ENCODE results near the gene TBC1D19.
A peak's percentile ranks its signal among the peaks of the same experiment; 100 is the strongest.
"Not testable (repeated sequence)": the region's sequence is repeated elsewhere in the genome, so short reads cannot be mapped to it uniquely, and the experiment has no call there.

TBC1D19 gene

DNA sequence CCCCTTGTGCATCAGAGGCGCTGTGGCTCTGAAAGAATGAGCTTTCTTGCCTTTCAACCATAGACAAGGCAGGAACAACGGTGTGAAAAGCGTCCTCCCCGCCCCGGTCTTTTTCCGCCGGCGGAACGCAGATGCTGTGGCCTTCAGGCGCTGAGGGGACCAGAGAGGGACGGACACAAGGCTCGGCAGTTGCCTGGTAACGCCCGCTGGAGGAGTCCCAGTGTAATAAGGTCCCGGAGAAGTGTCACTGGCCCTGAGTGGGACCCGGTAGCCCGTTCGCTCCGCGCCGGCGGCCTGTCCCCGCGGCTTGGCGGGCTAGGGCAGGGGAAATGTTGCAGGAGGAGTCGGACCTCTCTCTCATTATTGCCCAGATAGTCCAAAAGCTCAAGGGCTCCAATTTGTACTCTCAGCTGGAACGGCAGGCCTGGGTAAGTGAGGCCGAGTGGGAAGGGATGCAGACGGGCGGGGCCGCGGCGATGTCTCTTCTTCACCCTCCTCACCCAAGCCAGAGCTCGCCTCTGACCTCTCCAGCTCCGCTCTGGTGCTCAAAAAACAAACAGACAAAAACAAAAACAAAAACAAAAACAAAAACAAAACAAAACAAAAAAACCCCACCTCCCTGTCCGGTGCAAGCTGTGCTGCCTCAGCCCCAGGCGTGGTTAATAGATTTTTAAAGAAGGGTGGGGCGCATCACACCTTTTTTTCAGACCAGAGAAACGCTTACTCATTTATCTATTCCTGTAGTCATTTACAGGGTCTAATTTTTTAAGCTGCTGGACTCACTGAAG is at the start of gene TBC1D19:
TBC1D19 (plus strand) TSS at position 220 of the 788 bp plus-strand sequence; CDS start at position 330, 110 bp downstream.
- peak; percentile 69 to 92 (median 78) for DNase-seq

DNA sequence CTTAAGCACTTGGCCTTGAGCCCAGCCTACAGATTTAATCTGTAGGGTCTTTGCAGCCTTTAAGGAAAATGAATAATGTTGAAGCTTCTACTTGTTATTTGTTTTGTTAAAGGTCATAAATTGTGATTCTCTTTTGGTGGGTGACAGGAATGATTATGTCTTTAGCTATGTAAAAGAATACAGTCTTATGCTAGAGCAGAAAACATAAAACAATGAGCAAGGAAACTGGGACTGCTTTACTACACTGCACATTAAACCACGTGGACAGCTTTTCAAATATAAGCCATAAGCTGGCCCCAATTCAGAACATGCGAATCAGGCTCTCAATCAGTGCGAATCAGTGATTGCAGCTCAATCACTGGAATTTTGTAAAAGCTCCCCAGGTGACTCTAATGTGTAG is 40.9 kb upstream of the TBC1D19 start:
- DNase-seq = no peak

- DNase-seq = no peak
Measured at GRCh38 chr4:26544421-26544820, 39.5 kb upstream of the TBC1D19 start.

- DNase-seq = not testable (repeated sequence)
Measured at GRCh38 chr4:26548379-26548778, 35.5 kb upstream of the TBC1D19 start.

DNA sequence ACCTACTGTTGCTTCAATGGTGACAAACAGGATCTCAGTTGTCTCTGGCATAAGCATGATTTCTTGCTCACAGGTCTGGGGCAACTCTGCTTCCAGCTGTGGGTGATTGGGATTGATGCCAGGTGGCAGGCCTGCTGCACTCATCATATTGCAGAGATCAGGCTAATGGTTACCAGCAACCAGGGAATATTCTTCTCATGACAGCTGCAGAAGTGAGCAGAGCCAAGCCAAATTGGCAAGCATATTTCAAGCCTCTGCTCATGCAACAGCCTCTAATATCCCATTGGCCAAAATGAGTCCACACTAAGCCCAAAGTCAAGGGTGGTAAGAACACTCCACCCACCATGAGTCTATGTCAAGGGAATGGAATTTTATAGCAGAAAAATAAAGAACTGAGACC is 26.7 kb upstream of the TBC1D19 start:
- no peak for DNase-seq

DNA sequence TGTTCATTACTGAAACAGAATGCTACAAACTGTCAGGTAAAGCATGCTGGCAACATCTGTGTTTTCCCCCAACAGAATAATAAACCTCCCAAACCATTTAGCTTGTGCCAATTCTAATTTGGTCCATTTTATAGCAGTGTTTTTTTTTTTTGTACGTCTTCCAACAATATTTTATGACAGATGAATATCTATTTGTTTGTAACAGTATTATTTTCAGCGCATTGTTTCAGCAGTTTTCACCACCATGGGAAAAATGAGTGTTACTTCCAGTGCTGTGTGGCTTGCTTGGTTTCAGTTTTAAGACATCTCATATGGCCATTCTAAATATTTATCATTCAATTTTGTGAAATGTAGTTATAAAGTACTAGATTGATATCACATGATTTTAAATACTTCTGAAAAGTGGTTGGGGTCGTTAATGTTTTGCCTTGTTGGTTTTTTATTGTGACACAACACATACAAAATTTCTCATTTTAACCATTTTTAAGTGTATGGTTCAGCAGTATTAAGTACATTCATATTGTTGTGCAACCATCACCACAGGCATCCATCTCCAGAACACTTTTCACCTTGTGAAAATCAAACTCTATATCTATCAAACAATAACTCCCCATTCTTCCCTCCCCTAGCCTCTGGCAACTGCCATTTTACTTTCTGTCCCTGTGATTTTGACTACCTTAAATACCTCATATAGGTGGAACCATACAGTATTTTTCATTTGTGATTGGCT is 25.6 kb upstream of the TBC1D19 start:
- DNase-seq = no peak

DNA sequence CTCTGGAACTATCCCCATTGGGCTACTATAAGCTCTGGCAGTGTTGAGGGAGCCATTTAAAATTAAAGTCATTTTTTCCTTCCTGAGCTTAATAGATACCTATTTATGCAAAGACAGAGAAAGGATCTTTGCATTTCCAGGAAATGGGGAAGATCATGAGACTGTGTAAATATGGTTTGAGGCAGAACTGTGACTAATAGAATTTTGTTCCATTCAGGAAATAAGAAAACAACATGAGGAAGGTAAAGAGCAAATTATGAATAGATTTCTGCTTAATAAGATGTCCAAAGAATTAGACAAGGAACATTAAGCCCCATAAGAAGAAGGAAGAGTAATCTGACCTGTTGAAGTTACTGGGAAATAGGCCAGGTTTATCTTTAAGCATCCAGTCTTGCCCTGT is 17.8 kb upstream of the TBC1D19 start:
- no peak for DNase-seq

DNA sequence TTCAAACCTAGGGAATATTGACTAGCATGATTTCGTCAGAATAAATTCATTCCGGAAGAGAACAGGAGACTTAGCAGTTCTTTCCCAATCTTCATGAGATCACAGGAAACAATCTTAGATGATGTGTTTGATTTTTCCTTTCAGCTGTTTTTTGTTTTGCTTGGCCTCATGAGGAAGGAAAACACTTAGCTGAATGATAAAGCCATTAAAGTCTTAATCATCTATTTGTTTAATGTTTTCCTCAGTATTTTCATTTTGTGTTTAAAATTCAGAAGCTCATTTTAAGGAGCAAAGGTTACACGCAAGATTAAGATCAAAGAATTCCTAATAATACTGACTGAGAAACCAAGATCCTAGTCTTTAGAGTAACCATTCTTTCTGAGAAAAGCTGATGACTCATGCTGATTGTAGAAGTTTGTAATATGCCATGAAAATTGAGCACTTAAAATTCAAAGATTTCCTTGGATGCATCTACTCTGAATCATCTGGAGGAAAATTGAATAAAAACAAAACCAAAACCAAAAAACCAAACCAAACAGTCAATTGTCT is 15.4 kb upstream of the TBC1D19 start:
- DNase-seq = no peak

DNA sequence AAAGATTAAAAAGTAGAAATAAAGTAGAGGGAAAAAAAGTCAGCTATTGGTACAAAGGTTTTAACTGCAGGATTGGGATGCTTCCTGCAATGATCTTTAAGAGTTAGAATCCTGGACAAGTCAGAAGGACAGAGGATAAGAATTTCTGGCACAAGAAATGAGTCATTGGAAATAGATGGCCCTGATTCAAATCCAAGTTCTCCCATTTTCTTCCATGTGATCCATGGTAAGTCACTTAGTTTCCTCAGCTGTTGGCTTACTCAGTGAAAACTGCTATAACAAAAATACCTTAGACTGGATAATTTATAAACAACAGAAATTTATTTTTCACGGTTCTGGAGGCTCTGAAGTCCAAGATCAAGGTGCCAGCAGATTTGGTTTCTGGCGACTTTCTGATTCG is 13.3 kb upstream of the TBC1D19 start:
- DNase-seq = no peak

GRCh38 chr4:26573389-26573794 is 10.5 kb upstream of the TBC1D19 start:
- DNase-seq = no peak

DNA sequence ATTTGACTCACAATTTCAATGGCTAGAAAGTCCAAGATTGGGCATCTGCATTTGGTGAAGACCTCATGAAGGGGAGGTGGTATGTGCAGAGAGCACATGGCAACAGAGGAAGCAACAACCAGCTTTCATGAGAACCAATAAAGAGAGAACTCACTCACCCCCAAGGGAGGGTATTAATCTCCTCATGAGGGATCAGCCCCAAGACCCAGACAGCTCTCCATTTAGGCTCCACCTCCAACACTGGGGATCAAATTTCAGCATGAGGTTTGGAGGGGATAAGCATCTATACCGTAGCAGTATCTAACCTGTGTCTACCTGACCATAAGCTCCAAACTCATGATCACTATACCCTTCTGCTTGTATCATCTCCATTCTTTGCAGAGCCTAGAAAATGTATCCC is 9.3 kb upstream of the TBC1D19 start:
- no peak for DNase-seq

- DNase-seq = no peak
Measured at GRCh38 chr4:26576231-26576739, 7.6 kb upstream of the TBC1D19 start.

- DNase-seq = no peak
Measured at GRCh38 chr4:26577066-26577465, 6.8 kb upstream of the TBC1D19 start.

DNA sequence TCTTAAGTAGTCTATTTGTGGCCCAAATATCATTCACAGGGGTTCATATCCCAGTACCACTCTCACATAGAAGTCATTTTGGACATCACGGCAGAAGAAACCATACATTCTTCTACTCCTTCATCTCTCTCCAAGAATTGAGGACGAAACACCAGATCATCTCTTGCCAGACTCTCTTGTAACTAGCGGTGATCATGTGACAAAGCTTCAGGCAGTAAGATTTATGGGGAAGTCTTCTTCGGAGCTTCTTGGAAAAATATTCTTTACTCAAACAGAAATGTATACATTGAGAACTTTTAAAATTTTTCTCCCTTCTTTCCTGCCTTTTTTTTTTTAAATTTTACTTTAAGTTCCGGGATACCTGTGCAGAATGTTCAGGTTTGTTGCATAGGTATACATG is 4.7 kb upstream of the TBC1D19 start:
- no peak for DNase-seq

DNA sequence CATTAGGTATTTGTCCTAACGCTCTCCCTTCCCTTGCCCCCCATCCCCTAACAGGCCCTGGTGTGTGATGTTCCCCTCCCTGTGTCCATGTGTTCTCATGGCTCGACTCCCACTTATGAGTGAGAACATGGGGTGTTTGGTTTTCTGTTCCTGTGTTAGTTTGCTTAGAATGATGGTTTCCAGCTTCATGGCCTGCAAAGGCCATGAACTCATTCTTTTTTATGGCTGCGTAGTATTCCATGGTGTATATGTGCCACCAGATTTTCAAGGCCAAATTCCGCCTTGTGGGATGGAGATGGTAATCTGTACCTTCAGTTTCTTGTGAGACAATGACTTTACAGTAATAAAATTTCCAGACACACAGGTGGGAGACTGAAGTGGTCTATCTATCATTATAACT is 2.5 kb upstream of the TBC1D19 start:
- DNase-seq = not testable (repeated sequence)

DNA sequence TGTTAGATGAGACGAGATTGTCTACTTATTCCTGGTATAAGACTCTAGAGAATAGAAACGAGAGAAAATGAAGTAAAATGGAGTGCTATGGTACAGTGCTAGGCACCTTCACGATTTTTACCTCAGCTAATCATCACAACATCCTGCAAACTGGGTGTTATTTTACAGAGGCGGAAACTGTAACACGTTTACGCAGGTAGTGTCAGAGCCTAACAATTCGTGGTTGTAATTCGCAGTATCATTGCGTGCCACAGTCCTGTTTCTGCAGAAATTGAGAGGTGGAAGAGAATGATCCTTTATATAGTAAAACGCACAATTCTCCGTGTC is 383 bp upstream of the TBC1D19 start:
- DNase-seq = no peak

DNA sequence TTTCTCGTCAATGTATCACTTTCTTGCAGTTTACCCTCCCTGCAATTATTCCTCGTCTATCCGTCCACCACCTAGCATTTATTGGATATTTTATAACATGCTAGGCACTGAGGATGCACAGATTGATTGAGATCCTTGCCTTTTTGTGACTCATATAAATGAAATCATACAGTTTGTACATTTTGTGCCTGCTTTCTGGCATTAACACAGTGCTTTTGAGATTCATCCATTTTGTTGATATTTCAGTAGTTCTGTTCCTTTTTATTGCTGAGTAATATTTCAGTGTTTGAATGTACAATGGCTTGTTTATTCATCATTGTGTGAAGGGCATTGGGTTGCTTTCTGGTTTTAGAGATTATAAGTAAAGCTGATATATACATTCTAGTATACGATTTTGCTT is 841 bp downstream of the TBC1D19 start:
- DNase-seq = no peak

DNA sequence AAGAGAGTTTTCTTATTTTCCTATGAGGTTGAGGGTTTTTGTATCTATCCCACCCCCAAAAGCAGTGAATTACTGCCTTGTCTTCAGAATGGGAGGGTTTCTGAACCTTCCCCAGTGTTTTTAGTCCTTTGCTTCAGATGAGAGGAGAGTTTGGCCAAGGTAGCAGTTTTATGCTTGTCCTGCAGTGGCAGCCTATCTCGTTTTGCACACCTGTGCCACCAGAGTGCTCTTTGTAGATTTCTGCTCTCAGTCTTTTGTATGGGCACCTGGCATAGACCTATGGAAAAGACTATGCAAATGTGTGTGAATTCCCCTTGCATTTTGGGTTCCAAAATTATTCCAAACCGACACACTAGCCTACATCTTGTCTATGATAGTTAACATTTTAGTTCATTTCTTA is 5.8 kb downstream of the TBC1D19 start:
- no peak for DNase-seq

DNA sequence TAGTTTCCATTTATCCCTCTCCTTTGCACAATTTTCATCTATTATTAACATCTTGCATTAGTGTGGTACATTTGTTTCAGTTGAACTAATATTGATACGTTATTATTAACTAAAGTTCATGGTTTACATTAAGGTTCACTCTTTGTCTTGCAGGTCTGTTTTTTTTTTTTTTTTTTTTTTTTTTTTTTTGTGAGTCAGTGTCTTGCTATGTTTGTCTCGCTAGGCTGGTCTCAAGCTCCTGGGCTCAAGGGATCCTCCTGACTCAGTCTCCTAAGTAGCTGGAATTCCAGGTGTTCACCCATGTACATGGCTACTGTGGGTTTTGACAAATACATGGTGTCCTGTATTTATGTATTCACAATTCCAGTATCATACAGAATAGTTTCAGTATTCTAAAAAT is 6.8 kb downstream of the TBC1D19 start:
- DNase-seq = no peak

DNA sequence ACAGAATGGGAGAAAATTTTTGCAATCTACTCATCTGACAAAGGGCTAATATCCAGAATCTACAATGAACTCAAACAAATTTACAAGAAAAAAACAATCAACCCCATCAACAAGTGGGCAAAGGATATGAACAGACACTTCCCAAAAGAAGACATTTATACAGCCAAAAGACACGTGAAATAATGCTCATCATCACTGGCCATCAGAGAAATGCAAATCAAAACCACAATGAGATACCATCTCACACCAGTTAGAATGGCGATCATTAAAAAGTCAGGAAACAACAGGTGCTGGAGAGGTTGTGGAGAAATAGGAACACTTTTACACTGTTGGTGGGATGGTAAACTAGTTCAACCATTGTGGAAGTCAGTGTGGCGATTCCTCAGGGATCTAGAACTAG is 9.7 kb downstream of the TBC1D19 start:
- not testable (repeated sequence) for DNase-seq

DNA sequence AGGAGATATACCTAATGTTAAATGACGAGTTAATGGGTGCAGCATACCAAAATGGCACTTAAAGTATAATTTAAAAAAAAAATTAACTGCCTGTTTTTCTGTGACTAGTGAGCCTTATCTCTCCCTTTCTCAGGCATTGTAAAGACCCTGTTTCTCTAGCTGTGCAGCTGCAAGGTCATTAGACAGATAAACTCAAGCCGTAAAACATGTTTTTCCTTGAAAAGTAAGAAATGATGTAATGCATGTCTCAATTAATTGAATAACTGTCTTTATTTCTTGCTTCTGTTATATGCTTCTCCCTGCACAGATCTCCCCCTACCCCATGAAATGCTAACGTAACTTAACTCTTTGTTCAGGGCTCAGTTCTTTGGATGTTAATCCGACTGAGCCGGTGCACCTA is 10.5 kb downstream of the TBC1D19 start:
- no peak for DNase-seq

- no peak for DNase-seq
Measured at GRCh38 chr4:26594778-26595177, 10.9 kb downstream of the TBC1D19 start.

GRCh38 chr4:26596843-26597242 is 13.0 kb downstream of the TBC1D19 start:
- no peak for DNase-seq

DNA sequence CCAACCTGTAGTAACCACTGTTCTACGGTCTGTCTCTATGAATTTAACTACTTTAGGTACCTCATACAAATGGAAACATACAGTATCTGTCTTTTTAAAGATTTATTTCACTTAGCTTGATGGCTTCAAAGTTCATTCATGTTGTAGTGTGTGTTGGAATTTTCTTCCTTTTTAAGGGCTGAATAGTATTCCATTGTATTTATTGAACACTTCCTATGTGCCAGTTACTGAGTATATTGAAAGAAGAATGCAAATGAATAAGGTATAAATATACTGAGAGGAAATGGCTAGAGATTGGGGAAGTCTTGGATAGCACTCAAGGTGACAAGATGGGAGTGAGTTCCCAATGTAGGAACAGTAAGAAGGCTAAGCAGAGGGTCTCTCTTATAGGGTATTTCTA is 17.3 kb downstream of the TBC1D19 start:
- DNase-seq = no peak

Data from stimulated activated naive CD4-positive, alpha-beta T cell (primary cell).